GM19395 (cell line): Measurements from ENCODE around the gene FOXD2.

Source experiments
- ATAC-seq: cut with Tn5 transposase; IDR thresholded peaks from one replicate; pipeline ENCODE4 v1.9.1; 2021; ENCODE audit warnings: mild to moderate bottlenecking, moderate library complexity; ENCODE audit not compliant: unreplicated experiment

The FOXD2 gene

DNA sequence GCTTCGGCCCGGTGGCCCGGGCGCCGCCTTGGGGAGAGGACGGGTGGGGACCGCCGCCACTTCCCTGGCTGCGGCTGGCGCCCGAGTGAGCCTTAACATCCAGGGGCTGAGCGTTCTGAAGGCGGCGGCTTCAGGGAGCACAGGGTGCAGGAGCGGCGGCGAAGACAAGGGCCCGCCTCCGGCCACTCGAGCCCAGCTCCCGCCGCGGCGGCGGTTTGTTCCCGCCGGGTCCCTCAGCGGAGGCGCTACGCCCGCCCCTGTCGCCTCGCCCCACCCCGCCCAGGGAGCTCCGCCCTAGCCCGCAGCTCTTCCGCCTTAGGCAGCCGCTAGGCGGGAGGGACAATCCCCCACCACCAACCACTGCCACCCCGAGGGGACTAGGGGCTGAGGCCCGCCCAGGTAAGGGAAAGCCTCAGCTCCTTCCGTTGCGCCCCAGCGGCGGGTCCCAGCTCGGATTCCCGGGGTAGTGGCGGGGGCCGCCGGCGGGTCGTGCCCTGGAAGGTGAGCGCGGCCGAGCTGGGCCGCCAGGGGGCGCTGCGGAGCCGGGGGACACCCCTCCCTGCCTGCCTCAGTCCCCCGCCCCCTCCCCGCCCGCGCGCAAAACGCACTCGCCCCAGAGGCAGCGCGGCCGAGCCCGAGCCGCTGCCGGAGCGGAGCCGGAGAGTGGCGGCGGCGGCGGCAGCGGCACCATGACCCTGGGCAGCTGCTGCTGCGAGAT, at the start of gene FOXD2:
Gene FOXD2 (plus strand): TSS at position 598 of the 718 bp plus-strand sequence. CDS start 92 bp downstream, at position 690.
- ATAC-seq, result peak; percentile 79

DNA sequence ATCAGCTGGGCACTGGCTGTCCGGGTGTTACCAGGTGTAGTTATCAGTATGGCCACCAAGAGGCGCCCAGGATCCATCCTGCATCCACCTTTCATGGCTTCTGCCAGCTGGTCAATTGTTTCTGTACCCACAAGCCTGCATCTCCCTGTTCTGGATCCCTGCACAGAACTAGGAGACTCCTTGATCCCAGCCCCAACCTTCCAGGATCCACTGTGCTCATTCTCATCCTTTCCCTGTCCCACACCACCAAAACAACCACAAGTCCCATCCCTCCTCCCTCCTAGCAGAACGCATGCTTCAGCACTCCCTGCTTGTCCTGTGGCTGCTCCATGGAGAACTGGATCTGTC, 49.0 kb upstream of the FOXD2 start:
- peak; percentile 81 for ATAC-seq

DNA sequence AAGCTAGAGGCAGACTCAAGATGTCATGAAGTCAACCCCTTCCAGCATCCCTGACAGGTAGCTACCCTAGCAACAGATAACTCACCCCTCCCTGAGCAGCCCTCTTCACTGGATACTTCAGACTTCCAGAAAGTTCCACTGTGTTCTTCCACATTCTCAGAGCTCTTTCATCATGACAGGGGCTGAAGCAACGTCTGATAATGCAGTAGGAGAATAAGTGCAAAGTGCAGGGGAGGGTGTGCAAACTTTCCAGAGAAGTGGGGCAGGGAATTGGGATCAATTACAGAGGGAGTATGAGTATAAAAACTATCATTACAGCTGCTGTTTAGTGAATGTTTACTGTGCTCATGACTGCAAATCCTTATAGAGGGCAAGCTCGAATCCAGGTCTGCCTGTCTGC, 48.1 kb upstream of the FOXD2 start:
- no peak for ATAC-seq

DNA sequence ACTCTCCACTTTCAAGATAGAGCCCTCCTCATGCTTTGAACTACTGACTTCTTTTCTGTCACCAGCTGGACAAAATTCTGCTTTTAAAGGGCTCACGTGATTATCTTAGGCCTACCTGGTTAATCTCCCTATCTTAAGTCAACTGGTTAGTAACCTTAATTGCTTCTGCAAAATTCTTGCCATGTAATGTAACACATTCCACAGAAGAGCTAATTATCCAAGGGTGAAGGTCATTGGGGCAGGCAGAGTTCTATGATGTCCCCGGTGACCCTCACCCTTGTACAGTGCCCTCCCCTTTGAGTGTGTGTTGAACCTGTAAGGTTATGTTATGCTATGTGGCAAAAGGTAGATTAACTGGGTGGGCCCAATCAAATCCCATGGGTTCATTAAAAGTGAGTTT, 47.0 kb upstream of the FOXD2 start:
- no peak for ATAC-seq

DNA sequence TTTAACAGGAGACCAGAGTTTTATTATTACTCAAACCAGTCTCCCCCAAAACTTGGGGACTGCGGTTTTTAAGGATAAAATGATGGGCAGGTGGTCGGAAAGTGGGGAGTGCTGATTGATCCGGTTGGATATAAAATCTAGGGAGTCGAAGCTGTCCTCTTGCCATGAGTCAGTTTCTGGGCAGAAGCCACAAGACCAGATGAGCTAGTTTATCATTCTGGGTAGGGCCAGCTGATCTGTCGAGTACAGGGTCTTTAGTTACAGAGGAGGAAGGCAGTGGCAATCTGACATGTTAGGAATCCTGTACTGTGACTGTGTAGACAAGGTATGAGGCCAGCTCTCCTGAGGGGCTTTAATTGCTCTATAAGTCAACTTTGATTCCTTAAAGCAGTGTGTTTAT, 44.7 kb upstream of the FOXD2 start:
- ATAC-seq, result no peak

DNA sequence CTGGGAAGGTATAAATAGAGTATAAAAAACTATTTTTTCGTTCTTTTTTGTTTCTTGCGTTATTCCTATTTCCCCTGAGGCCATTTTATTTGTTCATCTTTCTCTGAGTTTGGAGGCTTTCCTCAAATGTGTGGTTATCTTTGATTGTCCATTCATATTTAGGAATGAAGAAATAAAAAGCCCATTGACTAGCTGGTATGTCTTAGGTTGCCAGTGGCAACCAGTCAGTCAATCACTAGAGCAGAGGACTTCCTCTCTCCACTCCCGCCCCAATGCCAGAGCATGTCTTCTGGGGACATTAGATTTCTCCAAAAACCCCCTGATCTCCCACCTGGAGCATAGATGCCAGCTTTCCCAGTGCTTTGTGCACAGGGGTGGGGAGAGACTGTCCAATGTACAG, 42.4 kb upstream of the FOXD2 start:
- ATAC-seq, result no peak

DNA sequence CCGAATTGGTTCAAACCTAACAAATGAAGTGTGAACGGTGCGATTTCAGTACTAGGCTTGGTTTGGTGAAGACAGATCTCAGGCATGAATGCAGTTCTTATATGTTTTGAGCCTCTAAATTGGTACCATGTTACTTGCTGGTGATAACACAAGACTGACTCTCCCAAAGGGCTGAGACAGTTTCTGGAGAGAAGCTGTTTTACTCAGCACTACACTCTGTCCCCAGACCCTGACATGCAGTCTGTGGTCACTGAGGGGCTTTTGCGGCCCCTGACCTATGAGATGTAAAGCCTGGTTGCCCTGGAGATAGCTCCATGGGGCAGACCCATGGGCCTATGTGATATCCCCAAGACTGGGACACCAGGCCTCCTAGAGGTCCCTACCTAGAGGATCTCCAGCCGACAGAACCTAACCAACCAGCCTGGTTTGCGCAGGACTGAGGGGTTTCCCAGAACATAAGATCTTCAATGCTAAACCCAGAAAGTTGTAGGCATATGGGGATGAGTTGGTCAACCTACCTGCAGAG, 41.1 kb upstream of the FOXD2 start:
- ATAC-seq, result no peak

DNA sequence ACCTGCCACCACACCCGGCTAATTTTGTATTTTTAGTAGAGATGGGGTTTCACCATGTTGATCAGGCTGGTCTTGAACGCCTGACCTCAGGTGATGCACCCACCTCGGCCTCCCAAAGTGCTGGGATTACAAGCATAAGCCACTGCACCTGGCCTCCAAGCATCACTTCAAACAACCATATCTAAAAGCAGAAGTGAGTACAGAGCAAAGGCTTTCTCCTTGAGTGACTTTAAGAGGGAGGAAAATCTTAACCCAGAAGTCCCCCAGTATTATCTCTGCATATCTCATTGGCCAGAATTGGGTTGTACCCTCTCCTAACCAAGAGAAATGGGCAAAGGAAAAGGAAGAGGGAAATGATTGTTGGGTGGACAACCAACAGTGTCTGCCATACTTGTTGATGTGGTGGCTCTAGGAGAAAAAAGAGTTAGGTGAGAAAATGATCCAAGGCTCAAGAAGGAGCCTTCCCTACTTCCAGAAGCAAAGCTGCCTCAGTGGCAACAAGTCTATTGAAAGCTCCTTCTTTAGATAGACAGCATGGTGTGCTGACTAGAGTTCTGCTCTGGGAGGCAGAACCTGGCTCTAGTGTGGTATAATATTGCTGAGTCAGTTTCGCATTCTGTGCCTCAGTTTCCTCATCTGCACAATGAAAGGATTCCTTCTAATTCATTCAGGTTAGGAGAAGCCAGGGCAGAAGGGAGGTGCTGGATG, 38.6 kb upstream of the FOXD2 start:
- ATAC-seq, result no peak

DNA sequence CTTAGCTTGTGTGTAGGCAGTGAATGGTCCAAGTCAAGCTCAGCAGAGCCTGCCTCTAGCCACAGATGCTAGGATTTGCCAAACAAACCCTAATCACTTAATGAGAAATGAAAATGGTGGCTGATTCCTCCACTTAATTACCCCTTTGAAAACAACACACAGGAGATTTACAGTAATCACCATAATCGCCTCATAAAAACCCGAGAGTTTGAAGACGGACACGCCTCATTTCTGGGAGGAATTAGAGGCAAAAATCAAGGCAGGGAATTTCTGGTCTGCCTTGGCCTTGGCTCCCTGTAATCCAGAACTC, 38.0 kb upstream of the FOXD2 start:
- no peak for ATAC-seq

DNA sequence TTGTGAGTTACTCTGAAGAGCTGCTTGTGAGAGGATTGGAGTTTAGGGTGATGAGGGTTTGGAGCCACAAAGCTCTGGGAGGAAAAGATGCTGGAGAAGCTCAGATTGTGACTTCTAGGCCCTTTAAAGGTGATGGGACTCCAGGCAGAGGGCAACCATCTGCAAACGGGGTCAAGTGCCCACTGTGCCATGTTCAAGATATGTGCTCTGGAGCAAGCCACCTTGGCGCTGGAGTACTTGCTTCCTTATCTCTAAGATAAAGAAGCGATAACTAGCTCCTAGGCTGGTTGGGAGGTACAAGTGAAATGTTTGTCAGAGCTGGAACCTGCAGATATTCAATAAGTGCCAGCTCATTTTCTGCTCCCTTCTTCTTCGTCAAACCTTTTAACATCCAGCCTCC, 36.1 kb upstream of the FOXD2 start:
- no peak for ATAC-seq

DNA sequence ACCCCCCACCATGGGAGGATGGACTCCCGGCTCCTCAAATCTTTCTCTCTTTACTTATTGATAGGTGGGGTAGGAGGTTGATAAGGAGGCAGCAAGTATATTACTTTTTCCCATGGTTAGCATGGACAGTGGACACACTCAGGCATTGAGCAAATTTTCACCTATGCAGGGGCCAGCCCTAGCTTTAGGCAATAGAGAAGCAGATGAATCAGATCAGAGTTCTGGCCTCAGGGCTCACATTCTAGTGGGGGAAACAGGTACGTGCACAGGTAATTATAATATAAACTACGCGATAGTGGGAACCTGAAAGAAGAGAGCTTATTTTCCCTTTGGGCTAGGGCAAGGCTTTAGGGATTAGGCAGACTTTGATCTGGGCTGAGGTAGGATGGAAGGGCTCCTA, 35.3 kb upstream of the FOXD2 start:
- no peak for ATAC-seq

DNA sequence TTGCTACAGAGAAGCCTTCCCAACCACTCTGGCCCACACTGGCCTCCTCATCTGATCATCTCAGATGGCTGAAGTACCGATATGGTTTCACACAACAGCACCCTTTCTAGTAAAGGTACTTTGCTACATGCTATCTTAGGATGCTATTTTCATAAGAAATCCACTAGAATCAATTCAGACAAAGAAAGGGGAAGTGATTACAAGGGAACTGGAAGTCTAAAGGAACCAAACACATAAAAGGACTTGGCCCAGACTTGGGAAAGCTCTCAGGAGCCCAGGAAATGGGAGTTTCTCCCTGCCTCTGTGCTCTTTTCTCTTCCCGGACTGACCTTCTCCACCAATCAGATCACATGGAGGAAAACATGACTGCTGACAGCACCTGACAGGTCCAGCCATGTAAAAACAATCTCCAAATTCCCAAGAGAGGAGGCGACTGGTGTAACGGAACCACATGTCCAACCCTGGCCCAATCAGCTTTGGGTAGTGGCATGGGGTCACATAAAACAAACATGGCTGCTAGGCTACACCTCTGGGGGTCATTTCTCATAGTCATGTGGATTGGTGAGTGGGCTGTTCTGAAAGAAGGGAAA, 34.4 kb upstream of the FOXD2 start:
- no peak for ATAC-seq

DNA sequence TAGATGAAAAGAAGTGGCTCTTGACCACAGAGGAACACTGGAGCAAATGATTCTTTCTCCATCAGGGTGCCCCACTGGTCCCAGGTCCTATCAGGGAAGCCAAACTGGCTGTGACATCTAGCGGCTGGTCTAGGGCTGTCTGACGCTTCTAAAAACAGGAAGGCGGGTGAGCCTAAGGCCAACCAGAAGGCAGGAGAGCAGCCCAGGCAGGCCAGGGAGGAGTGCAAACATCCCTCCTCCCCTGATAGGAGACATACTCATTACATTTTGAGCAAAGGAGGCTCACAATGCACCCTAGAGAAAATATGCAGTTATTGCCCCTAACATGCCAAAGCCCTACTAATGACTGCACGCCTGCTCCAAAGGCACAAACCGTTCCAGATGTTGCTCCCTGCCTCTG, 32.1 kb upstream of the FOXD2 start:
- ATAC-seq, result no peak

DNA sequence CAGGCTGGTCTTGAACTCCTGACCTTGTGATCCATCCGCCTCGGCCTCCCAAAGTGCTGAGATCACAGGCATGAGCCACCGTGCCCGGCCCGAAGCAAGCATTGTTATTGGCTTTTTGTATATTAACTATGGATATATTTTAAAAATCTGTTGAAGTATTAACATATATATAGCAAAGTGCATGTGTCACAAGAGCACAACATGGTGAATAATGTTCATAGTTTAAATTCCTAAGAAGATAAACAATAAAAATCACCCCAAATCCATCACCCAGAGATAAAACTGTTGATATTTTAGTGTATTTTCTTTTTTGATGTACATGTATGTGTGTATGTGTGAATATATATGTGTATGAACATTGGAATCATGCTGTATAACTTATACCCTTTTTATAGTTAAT, 30.9 kb upstream of the FOXD2 start:
- no peak for ATAC-seq

DNA sequence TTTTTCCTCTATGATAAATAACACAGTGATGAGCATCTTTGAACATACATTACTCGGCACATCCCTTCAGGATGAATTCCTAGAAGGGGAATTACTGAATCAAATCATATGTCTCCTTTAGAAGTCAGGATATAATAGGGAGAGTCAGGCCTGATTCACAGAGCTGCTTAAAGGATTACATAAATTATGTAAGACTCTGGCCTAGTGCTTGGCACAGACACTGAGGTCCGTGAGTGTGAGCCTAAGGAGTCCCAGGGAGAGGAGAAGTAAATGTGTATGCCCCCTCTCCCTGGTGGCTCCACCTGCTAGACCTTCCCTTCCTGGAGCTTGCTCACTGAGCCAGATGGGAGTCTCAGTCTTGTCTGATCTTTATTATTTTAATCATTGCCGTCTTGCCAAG, 30.4 kb upstream of the FOXD2 start:
- ATAC-seq, result no peak

DNA sequence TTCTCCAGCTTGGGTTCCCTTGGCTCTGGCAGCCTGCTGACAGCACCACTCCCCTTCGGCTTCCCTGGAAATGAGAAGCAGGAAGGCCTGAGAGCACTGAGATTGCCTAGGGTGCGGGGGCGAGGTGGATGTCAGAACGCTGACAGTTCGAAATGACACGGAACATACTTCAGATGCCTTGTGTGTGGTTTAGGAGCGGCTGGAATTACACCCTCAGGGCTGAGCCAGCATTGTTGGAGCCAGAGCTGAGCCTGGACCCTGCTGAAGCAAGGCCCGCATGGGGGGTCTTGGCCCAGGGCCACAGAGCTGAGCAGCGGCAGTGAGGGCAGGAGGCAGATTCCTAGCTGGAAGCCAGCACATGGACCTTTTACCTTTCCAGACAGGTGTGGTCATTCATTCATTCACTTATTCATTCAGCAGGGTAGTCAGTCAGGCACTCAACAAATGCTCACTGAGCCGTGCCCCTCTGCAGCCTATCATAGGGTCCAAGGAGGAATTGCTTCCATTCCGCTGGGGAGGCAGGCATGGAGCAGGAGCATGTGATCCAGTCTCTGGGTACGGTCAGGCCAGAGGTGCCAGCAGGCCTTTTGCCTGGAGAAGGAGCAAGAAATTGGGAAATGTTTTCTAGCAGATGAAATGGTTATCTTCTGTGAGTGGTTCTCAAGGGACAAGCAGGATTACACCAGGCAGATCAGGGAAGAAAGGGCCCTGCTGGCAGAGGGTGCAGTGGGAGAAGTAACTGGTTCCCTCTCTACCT, 28.4 kb upstream of the FOXD2 start:
- no peak for ATAC-seq

DNA sequence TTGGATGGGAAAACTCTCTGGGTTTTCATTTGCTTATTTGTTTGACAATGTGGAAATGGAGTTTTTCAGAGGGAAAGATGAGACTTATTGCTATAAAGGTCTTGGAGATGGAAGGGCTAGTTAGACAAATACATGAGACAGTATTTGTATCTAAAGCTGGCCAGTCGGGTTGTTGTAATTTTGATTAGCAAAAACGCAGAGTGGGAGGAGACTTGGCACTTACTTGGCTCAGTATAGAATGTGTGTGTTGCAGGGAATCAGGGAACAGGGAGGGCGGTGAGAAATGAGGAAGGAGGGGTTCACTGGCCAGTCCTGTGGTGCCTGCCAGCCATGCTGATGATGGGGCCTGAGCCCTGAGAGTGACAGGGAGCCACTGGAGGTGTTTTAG, 27.8 kb upstream of the FOXD2 start:
- no peak for ATAC-seq

DNA sequence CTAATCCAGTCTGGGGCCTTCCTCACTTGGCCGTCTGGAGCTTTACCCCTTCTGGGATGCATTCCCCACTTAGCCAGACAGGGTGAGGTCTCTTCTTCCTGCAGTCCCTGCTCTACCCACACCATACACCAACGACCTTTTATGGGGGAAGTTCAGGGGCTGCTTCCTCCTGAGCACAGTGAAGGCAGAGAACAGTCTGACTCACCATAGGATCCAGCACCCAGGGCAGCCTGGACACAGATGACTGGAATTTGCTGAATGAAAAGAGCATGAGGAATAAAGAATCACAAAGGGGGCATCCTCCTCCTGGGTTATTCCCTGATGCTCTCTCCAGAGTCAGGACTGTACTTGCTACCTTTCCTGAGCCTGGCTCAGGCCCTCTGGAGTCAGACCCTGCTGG, 26.4 kb upstream of the FOXD2 start:
- ATAC-seq, result no peak

DNA sequence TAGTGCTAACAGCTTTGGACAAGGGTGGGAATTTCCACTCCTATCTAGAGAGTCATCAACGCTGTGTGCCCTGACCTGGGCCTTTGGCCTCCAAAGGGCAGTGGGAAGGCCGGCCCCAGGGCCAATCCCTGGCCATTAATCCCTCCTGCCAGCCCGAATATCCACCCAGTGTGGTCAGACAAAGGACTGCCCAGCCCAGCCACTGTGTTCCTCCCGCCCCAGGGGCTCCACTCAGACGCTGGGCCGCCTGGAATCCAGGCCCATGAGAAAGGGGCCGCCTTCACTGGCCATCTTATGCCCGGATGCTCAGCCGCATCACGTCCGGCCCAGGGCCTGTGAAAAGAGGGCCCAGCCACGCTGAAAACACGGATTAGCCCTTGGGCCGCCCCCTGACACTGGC, 25.4 kb upstream of the FOXD2 start:
- no peak for ATAC-seq

DNA sequence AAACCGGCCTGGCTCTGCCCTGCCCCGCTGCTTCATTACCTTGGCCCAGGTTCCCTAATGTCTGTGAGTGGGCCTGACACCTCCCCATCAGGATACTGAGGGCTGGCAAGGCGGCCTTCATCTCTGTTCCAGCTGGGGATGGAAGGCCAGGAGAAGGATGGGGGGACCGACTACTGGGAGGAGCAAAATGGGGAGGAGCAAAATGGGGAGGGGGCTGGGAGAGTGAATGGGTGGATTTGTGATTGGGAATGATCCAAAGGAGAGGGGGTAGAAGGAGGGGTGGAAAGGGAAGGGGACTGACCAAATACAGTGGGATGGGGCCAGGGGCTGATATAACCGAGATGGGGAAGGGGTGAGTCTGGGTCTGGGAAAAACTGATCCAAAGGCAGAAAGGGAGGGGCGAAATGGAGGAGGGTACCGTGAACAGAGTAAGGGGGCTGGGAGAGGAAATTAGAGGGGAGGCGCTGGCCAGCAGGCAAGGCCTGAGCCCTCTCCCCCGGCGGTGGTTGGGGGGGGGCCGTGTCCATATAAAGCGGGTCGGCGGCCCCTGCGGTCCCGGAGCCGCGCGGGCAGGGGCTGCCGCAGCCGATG, 22.0 kb upstream of the FOXD2 start, which contains the start of gene FOXE3:
Gene FOXE3 (plus strand): TSS at position 558 of the 591 bp plus-strand sequence. CDS start 31 bp downstream, at position 589.
- ATAC-seq, result no peak
